HG03045 (cell line): ENCODE measurements around the gene ATP6V1C2.
"Not testable (repeated sequence)": the region's sequence is repeated elsewhere in the genome, so short reads cannot be mapped to it uniquely, and the experiment has no call there.

Source experiments
- ATAC-seq: cut with Tn5 transposase; IDR thresholded peaks from one replicate; pipeline ENCODE4 v1.9.1; 2021; ENCODE audit warnings: mild to moderate bottlenecking, moderate library complexity; ENCODE audit not compliant: unreplicated experiment

ATP6V1C2 gene

DNA sequence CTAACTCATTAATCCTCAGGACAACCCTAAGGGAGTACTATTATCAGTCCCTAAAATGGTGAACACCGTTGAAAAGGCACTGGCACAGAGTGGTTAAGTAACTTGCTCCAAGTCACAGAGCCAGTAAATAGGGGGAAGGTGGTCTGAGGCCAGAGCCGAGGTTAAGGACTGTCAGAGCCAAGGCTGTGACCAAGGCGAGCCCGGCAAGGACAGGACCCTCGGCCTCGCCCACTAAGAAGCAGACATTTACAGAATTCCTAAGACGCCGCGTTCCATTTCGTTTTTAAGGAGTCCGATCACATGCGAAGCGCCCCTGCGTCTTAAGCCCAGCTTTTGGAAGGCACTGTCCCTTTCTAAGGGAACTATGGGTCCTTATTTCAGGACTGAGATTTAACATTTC, 90.1 kb downstream of the ATP6V1C2 start:
- ATAC-seq = no peak

DNA sequence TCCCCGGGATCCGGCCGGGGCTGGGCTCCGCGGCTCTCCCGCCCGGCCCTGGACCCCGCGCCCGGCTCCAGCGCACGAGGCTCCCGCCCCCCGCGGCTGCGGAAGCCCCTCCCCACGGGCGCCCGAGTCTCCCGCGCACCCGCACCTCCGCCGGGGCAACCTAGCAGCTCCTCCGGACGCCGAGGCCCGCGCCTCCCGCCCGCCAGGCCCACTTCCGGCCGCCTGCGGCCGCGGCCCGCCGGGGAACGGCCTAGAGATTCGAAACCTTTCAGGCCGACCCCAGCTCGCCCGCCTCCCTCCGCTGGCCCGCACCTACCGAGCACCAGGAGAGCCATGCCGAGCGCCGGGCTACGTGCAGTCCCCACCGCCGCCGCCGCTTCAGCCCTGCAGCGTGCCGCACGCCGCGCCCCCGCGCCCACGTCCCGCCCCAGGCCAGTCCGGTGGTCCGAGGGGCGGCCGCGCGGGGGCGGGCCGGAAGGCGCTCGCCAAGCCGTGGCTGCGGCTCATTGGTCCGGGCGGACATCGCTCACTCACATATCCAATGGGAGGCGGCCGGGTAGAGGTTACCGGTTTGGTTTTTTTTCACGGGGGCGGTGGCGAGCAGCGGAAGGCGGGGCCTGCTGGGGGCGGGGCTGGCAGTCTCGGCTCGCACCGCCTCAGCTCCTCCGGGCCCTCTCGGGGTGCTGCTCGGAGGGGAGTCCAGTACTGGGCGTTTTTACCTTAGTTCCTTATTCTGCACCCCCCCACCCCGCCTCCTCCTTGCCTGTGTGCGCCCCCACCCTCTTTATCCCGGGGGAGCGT, 91.1 kb downstream of the ATP6V1C2 start, which contains the start of gene PDIA6:
Gene PDIA6, minus strand, starts transcription at position 424 of the 801 bp plus-strand sequence. Its CDS starts 89 bp downstream, at position 335.
- peak; percentile 92 for ATAC-seq

DNA sequence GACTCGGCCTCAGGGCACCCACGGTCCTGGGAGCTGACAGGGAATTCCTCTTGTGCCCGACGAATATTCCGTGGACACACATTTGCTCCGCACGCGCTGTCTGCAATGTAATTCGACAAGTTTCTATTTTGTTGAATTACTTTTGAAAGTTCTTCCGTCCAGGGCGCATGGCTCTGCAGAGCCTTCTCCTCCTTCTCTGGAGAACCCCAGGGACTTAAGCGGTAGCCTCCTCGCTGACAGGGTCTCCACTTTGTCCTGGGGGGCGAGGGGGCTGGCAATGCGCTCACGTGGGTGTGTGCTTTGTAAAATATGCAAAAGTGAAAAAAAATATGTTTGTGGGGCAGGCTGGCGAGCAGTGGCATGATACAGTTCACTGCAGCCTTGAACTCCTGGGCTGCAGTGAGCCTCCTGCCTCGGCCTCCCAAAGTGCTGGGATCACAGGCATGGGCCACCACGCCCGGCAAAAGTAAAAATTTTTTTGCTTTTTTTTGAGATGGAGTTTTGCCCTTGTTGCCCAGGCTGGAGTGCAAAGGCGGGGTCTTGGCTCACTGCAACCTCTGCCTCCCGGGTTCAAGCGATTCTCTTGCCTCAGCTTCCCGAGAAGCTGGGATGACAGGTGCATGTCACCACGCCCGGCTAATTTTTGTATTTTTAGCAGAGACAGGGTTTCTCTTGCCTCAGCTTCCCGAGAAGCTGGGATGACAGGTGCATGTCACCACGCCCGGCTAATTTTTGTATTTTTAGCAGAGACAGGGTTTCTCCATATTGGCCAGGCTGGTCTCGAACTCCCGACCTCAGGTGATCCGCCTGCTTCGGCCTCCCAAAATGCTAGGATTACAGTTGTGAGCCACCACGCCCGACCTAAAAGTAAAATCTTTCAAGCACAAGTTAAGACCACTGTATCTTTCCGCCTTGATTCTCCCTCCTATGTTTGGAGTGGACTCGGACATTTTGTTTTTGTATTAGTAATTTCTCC, 92.0 kb downstream of the ATP6V1C2 start:
- not testable (repeated sequence) for ATAC-seq

DNA sequence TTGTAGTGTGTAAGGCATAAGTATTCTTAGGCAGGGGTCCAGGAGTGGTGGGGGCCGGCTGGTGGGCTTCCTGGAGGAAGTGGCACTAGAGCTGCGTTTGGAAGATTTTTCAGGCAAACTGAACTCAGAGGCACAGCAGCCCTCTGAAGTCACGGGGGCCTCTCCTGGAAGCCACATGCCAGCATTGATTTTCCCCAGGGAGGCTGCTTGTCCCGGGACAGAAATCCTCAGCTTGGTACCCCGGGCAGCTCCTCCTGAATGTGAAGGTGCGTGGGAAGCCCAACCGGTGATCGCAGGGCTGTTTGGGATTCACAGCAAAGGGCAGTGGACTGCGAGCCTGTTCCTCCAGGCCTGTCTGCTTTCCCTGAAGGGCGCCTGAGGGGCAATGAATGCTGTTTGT, 92.7 kb downstream of the ATP6V1C2 start:
- ATAC-seq = no peak

DNA sequence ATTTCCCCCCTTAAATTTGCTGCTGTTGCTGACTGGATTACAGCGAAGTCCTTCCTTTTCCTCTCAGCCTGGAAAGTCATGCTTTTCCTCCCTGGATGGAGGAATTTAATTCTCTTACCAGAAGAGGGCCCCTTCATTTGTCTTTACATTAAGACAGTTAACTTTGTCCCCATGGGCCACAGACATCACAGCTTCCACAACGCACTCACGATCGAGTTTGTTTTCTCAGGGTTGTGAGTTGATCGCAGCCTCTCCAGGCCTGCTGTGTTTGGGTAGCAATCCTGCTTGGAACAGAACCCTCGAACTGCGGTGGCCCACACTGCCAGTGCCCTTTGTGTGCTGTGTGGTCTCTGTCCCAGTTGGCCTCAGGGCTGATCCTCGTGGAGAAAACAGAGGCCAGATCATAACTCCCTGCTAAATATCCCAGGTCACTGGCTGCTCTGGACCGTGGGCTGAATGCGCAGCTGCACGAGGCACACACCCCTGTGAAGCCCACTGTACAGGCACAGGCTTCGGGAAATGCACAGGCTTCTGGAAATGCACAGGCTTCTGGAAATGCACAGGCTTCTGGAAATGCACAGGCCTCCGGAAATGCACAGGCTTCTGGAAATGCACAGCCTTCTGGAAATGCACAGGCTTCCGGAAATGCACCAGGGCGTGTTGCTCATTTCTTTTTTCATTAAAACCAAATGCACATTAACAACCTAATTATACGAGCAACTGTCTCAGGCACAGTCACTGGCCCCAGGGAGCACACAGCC, 93.3 kb downstream of the ATP6V1C2 start:
- no peak for ATAC-seq

DNA sequence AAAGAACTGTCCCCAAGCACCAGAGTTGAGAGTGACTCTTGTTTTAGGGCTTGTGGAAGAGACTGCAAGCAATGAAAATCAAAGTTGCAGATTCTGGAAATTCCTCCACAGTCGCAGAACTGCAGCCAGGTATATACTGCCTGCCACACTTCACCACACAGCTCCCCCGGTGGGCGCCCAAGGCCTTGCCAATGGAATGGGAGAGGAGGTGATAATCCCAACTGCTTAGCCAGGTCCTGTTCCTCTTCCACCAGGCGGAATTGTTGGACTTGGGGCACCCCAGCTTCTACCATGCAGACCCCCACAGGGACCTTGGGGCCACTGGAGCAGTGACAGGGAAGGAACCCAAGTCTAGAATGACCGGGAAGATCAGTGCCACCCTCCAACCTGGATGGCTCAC, 96.0 kb downstream of the ATP6V1C2 start:
- no peak for ATAC-seq

DNA sequence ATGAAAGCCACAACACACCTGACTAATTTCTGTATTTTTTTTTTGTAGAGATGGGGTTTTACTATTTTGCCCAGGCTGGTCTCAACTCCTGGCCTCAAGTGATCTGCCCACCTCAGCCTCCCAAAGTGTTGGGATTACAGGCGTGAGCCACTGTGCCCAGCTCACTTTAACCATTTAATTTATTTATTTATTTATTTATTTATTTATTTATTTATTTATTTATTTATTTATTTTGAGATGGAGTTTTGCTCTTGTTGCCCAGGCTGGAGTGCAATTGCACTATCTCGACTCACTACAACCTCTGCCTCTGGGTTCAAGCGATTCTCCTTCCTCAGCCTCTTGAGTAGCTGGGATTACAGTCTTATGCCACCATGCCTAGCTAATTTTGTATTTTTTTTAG, 96.9 kb downstream of the ATP6V1C2 start:
- not testable (repeated sequence) for ATAC-seq

DNA sequence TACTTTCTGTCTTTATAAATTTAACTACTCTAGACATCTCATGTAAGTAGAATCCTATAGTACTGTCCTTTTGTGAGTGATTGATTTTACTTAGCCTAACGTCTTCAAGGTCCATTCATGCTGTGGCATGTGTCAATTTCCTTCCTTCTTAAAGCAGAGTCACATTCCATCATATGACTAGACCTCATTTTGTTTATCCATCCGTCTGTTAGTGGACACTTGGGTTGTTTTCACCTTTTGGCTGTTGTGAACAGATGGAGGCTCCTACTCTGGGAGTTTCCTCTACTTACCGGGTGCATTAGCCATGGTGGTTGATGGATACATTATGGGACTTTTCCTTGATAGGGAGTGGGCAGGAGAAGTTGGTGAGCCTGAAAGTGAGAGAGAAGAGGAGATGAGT, 97.6 kb downstream of the ATP6V1C2 start:
- ATAC-seq = no peak

DNA sequence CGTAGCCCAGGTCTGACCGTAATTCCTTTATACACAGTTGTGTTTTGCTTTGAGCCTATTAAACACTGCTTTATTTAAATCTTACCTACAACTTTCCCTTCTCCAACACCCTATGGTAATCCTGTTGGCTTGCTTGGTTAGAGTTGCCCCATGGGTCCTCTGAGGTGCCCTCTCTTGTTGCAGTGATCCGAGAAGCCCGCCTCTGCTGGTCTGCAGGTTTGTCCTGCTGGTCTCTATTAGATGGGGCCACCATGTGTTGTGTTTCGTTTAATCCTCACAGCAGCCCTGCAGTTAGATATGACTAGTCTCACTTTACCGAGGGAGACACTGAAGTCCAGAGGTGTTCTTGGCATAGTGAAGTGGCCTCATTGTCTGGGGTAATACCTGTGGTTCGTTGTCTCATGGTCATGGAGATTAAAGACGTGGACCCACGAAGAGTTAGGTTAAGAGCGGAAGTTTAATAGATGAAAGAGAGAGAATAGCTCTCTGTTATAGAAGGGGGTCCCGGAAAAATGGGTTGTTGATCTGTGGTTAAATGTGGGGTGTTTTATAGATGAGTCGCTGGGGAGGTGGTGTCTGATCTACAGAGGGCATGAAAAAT, 98.4 kb downstream of the ATP6V1C2 start:
- ATAC-seq = no peak

DNA sequence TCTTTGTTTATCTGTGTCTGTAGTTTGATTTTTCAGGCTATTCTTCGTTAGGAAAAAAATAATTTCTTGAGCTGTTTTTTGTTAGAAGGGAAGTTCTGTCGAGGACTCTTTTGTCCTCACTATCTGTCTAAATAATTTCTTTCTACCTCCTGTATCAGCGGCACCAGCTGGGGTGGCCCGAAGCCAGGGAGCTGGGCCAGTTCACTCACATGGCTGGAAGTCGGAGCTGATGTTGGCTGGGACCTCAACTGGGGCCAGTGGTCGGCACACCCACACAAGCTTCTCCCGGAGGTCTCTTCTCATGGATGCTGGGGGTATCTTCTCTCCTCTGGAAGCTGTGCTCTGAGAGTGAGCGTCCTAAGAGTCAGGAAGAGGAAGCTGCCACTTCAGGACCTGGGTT, 99.1 kb downstream of the ATP6V1C2 start:
- no peak for ATAC-seq

DNA sequence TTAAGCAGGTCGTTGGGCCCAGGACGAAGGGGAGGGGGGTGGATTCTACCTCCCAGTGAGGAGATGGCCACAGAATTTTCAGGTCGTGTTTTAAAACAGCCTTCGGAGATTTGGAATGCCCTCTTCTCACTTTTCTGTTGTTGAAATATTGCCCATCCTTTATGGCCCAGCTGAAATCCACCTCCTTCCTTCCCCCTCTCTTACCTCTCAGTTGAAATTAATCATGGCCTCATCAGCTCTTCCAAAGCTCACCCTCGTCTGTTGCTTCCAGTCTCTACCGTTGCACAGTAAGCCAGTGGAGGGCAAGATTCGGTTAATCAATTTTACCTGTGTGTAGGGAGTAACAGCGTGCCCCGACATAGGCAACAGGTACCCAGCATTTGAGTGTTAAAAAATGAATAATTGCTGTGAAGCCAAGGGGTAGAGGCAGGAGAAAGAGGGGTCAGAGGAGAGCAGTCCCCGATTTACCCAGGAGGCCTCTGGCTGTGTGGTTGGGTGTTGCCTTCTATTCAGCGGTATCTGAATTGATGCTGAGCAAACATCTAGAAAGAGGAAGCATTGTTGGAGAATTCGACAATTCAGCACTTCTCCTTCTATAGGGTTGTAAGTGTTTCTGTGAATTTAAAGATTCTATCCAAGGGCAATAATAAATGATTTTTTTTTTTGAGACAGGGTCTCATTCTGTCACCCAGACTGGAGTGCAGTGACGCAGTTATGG, 99.7 kb downstream of the ATP6V1C2 start:
- ATAC-seq = no peak

DNA sequence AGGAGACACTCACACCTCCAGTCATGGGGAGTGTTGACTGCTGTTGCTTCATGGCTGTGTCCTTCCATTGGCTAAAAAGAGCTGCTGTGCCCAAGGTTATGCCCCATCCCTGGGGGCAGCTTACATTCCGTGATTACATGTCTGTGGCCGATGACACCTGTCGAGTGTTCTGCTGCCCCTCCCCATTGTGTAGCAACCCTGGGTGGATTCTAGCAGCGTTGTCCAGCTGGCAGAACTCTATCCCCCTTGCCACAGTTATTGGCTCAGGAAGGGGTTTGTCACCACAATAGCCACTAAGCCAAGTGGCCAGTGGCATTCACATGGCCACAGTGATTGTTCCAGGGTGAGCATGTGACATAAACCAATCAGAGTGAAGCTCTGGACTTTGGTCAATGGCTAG, 102.8 kb downstream of the ATP6V1C2 start:
- no peak for ATAC-seq

DNA sequence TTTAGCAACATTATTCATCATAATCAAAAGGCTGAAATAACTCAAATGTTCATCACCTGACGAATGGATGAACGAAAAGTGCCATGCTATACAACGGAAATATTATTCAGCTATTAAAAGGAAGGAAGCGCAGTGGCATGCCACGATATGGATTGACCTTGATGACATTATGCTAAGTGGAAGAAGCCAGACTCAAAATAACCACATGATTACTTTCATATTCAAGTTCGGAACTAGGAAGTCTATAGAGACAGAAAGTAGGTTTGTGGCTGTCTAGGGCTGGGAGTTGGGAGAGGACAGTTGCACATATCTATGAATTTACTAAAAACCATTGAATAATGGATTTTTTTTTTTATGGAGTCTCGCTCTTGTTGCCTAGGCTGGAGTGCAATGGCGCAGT, 104.6 kb downstream of the ATP6V1C2 start:
- ATAC-seq = no peak

DNA sequence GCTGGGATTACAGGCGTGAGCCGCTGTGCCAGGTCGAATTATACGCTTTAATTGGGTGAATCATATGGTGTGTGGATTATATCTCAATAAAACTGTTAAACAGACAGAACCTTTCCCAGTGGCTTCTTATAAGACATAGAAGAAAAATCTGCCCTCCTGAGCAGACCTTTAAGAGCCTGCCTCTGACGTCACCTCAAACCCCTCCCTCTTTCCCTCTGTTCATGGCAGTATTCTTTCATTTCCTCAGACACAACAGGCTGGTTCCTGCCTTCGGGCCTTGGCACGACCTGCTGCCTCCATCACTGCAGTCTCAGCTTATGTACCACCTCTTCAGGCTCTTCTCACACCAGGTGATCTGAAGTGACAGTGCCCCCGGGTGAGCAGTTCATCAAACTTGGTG, 105.2 kb downstream of the ATP6V1C2 start:
- no peak for ATAC-seq

DNA sequence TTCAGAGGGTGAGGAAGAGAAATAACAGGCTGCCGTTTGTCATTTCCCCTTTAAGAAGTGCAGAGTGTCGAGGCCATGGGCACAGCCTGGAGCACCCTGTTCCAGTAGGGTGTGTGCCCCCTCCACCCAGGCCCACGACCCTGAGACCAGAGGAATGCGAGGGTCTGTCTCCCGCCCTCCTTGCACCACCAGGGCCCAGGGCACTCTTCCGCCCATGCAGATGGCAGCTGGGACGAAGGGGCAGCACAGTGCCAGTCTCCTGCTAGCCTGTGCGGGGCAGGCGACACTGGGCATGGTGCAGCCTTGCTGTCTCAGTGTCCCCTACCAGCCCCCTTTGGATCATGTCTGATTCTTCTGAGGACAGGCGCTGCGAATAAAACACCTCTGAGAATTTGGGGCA, 106.9 kb downstream of the ATP6V1C2 start:
- ATAC-seq = no peak

DNA sequence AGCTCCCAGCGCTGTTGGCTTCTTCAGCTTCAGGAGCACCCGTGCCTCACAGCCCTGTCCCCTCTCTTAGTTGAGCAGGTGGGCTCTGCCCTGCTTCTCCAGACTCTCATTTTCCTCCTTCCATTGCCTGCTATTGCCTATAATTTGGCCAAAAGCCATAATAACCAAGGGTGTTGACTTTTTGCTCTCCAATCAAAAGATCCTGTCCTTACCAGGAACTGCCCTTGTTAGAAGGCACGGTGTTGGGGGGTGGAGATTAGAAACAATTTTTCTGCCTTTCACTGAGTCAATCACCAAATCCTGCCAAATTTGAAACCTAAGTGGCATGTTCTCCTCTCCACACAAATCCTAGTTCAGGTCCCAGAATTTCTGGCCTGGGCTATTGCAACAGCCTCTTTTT, 107.9 kb downstream of the ATP6V1C2 start:
- no peak for ATAC-seq

DNA sequence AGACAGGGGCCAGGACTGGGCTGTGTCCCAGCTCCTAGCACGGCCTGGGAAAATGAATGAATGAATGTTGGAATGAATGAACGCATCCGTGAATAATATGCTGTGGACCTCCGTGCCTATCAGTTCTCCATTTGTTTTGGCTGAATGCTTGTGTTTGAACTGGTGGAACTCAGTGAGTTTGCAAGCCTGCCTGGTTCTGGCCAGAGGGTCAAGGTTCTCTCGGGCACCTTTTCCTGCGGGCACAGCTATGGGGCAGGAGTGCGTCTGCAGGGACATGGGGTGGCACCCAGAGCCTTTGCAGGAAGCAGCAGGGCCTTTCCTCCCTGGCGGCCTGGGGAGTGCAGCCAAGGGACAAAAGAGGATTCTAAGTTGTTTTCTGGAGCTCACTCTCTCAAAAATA, 108.8 kb downstream of the ATP6V1C2 start:
- no peak for ATAC-seq

DNA sequence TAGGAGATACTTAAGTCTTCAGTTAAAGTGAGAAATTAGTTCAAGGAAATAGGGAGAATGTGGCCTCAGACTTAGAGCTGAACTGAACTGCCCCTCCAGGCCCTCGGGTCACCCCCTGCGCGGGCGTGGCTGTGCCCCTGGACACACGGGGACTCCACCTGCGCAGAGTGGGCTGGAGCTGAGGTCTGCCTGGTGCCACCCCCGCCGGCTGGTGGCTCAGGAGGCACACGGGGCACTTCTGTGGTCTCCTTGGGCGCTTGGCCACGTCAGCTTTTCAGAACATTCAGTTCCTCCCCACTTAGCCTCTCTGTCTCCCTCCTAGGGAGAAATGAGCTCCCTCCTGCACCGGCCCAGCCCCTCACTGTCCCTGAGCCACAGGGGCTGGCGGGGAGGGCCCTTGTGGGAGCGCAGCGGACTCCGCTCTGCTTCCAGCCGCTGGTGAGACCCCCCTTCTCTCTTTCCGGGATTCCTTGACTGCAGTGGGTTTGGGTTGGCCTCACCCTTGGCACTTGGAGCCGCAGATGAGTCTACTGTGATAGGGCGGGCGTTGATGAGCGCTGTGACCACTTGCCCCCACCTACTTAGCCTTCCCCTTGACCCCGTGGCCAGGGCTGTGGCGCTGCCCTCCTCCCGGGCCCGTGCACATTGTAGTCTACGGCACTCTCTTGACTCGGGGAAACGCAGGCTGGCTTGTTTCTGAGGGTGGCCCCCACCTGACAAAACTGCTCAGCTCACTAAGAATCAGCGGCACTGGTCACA, 109.4 kb downstream of the ATP6V1C2 start:
- no peak for ATAC-seq

DNA sequence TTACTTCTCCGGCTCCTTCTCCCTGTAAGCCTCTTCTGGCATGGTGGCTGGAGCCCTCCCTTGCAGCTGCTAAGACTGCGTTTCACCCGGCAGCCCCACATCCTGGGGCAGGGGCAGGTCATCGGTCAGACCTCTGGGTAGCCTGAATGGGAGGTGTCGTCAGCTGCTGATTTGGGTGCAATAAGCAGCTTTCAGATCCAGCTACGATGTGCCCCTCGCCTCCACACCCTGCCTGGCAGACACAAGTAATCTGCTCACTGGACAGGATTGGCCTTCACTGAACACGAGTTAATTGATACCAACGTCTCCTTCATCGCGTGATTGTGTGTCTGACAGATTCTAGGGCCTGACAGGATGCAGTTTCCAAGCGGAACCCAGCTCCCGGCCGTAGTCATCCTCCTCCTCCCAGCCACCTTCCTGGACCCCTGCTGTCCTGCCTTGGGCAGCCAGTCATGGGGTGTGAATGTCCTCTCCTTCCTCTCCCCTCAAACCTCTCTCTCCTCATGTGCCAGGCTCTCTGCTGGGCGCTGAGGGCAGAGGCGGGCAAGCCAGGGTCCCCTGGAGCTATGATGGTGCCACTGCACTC, 110.1 kb downstream of the ATP6V1C2 start:
- ATAC-seq = no peak
